HG02763 (cell line): ENCODE measurements around the gene LPIN2.

ENCODE experiments used
- ATAC-seq: cut with Tn5 transposase; IDR thresholded peaks from one replicate; pipeline ENCODE4 v1.9.1; 2021; ENCODE audit warnings: mild to moderate bottlenecking, moderate library complexity; ENCODE audit not compliant: unreplicated experiment

The LPIN2 gene

DNA sequence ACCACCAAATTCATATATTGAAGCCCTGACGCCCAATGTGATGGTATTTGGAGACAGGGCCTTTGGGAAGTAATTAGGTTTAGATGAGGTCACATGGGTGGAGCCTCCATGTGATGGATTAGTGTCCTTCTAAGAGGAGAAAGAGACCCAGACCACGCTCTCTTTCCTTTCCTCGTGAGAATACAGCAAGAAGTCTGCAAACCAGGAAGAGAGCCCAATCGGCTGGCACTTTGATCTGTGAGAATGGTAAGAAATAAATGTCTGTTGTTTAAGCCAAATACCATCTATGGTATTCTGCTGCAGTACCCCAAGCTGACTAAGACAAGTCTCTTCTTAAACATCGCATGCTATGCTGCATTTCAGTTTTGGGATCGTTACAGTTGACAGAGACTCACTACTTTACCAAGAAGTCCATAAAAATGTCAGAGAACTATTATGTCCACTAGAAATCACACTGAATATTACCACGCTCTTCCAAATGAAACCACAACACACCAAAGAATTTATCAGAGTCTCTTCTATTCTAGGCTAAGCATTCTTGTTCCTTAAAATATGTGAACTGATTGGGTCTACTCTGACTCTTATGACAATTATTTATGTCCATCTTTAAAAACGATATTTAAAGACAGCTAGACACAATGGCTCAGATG lies 48.5 kb downstream of the LPIN2 start:
- no peak for ATAC-seq
